Measurements from ENCODE around the gene REXO1.

The REXO1 gene

GRCh38 chr19:1873524-1874473 is 25.5 kb upstream of the REXO1 start:
- in situ Hi-C loops (cut with HindIII; ENCODE audit: low sequenced_read_pairs), result no loop called here

GRCh38 chr19:1872807-1873523 is 24.7 kb upstream of the REXO1 start:
- DNase-seq (ENCODE audit: low read depth, low spot score), result no peak
- in situ Hi-C loops (cut with HindIII; ENCODE audit: low sequenced_read_pairs), result no loop called here
- no peak for TF ChIP-seq CTCF (IDR thresholded peaks at IDR 0.05; ENCODE audit: low read depth, low read length)
- H3K4me3 ChIP-seq (ENCODE audit: low read depth, low read length), result no peak overlapping the region

More at GRCh38 chr19:1873524-1874473, 25.5 kb upstream of the REXO1 start:
- H3K4me3 ChIP-seq (ENCODE audit: low read depth, low read length), result no peak overlapping the region
- no peak for DNase-seq (ENCODE audit: low read depth, low spot score)
- TF ChIP-seq CTCF (IDR thresholded peaks at IDR 0.05; ENCODE audit: low read depth, low read length), result no peak

GRCh38 chr19:1871630-1872029 is 23.3 kb upstream of the REXO1 start:
- H3K4me3 ChIP-seq (ENCODE audit: low read depth, low read length), result no peak overlapping the region
- in situ Hi-C loops (cut with HindIII; ENCODE audit: low sequenced_read_pairs), result no loop called here
- TF ChIP-seq CTCF (IDR thresholded peaks at IDR 0.05; ENCODE audit: low read depth, low read length), result no peak
- no peak for DNase-seq (ENCODE audit: low read depth, low spot score)

- no peak overlapping the region for H3K4me3 ChIP-seq (ENCODE audit: low read depth, low read length)
- TF ChIP-seq CTCF (IDR thresholded peaks at IDR 0.05; ENCODE audit: low read depth, low read length), result no peak
- in situ Hi-C loops (cut with HindIII; ENCODE audit: low sequenced_read_pairs), result no loop called here
- no peak for DNase-seq (ENCODE audit: low read depth, low spot score)
Measured at GRCh38 chr19:1871140-1871597, 22.9 kb upstream of the REXO1 start.

GRCh38 chr19:1868971-1869370 is 20.7 kb upstream of the REXO1 start:
- no peak for TF ChIP-seq CTCF (IDR thresholded peaks at IDR 0.05; ENCODE audit: low read depth, low read length)
- in situ Hi-C loops (cut with HindIII; ENCODE audit: low sequenced_read_pairs), result no loop called here
- no peak for DNase-seq (ENCODE audit: low read depth, low spot score)
- no peak overlapping the region for H3K4me3 ChIP-seq (ENCODE audit: low read depth, low read length)

- DNase-seq (ENCODE audit: low read depth, low spot score), result no peak
Measured at GRCh38 chr19:1867349-1867724, 19.1 kb upstream of the REXO1 start.

More at GRCh38 chr19:1867349-1867724, 19.1 kb upstream of the REXO1 start:
- no peak overlapping the region for H3K4me3 ChIP-seq (ENCODE audit: low read depth, low read length)
- in situ Hi-C loops (cut with HindIII; ENCODE audit: low sequenced_read_pairs), result no loop called here
- TF ChIP-seq CTCF (IDR thresholded peaks at IDR 0.05; ENCODE audit: low read depth, low read length), result no peak
